Kasumi-1 (cell line): ENCODE data around the gene TMEM213.
A peak's percentile ranks its signal among the peaks of the same experiment; 100 is the strongest.

Source experiments
- DNase-seq, 2 experiments: peaks; one replicate each; lab custom pipeline; 2025; lab: John Stamatoyannopoulos, UW

TMEM213 gene

DNA sequence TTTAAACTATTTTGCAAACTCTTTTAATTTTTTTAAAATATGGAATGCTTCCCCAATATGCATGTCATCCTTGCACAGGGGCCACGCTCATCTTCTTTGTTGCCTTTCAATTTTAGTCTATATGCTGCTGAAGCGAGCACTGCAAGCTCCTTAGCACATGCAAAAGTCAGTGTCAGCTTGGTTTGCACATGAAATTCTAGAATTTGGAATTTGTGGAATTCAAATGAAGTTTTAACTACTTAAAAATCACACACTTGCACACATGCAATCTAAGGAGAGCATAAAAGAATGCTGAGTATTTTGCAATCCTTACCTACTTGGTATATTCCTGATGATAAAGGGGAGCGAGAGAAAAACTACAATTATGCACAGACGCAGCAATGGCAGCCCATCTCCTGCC is 78.5 kb downstream of the TMEM213 start:
- no peak for DNase-seq

DNA sequence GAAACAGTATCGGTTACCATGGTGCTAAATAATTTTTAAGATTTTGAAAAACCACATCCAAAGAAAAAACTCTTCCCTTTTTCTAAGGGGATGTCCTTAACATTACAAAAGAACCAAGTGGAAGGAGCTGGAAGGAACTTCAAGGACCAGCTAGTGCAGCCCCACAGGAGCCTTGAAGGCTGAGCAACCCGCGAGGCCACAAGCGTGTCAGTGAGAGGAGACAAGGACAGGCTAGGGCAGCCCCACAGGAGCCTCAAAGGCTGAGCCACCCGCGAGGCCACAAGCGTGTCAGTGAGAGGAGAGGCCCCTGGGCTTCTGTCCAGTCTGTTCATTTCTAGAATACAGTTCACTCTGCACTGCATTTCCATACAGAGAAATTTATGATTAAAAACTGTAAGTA is 80.3 kb downstream of the TMEM213 start:
- DNase-seq = no peak

DNA sequence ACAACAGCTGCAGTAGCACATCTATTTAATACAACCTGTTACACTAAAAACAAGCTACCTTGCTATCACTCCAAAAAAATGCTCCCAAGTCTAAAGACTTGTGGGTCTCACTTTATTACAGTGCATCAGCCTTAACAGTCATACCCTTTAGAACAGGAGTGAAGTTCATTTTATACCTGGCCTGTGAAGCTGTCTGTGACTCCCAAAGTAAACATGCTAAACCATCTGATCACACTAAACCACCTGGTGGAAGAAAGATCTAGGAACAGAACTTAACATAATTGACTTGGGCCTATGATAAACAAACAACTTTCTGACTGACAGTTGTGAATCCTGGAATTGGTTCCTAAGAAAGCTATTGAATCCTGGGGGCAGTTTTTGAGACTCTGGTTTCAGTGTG is 81.1 kb downstream of the TMEM213 start:
- no peak for DNase-seq

DNA sequence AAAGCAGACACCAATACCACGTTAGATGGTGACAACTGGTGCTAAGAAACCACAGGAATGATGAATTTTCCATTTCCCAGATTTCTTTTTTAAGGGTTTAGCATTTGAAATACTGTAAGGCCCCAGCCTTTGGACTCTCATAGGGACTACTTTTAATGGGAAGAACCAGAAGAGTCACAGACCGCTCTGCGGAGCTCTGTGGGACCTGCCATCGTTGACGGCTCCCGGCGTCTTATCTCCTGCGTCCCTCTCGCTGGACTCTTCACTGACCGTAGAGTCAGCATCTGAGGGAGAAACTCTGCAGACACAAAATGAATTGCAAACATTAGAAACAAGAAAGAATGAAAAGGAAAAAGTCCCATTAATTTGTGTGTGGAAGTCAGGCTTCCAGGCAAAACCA is 81.6 kb downstream of the TMEM213 start:
- no peak for DNase-seq

DNA sequence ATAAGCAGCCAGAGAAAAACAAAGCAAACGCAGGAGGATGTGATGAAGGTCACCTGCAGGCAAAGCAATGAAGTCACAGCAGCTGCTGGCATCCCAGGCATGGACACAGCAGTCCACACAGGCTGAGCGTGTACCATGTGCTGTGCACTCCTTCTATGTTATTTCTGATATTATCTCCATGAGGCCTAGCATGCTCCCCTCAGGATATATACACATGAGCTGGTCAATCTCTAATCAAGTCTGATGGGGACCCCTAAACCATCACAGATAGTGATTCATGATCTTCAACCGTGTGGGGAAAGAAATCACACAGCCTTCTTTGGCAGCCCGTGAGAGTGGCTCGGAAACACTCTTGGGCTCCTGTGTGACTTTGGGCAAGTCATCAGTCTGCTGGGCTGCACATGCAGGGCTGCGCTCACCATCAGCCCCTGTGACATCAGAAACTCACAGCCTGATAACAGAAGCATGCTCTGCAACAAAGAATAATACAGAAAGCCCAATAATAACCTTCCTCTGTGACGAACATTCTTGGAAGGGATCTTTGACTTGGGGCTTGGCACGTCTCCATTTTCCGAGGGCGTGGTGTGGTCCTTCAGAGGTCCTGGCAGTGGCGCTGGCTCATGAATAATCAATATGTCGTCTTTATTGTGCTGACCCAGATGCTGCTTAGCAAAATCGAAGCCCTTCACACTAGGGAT is 83.2 kb downstream of the TMEM213 start:
- DNase-seq = no peak

DNA sequence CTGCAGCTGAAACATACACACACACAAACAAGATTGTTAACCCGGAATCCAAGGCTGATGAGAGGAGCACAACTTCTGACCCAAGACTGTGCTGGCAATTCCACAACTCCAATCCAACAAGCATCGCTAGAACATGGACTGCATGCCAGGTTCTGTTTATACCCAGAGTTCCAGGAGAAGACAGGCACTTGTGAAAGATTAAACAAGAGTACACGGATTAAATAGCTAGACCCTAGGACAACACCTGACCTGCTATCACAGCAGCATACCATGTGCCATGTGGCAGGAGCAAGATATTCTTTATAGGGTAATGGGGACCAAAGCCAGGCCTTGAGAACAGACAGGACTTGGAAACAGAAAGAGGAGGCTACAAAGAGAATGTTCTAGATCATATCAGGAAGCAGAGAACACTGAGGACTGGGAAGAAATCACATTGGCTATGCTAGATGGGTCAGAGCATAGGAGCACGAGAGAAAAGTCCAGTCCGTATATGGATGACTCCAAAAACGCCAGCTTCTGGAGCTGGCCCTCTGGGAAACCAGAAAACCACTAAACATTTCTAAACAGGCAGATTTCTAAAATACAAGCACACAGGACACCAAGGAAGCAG is 83.9 kb downstream of the TMEM213 start:
- DNase-seq = no peak

DNA sequence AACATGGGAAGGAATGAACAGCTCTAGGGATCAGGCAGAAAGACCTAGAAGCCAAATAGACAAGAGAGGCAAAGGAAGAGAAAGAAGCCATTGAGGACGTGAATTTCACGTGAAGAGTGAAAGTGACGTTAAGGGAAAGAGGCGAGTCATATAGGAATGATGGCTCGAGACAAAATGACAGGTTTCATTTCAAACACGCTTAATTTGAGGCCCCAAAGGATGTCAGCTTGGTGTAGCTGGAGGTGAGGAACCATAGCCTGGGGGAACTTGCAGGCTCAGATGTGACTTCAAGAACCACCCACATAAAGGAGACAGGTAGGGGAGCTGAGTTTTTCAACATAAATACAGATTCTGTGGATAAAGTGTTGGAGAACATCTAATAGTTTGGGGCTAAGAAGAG is 84.5 kb downstream of the TMEM213 start:
- DNase-seq = no peak

DNA sequence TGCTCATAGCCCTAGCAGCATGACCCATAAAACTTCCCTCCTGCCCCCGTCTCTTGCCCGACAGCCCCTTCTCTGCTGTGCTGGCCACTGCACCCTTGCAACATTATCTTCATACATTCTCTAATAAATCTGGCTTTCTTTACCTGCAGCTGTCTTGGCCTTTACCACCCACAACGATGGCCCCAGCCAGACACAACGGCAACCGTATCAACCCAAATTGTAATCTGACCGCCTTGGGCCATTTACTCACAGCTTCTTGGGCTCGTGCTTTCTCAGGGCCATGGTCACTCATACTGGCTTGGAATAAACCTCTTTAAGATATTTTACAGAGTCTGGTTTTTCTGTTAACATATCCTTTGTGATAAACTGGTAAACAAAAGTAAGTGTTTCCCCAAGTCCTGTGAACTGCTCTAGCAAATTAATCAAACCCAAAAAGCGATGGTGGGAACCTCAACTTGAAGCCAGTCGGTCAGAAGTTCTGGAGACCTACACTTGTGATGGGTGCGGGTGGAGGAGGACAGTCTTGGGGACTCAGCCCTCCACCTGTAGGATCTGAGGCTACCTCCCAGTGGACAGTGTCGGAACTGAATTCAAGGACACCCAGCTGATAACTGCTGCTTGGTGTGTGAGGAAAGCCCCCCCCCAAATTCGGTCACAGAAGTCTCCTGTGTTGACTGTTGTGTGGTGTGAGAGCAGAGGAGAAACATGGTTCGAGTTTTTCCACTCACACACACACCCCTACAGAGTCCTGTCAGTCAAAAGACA is 87.8 kb downstream of the TMEM213 start:
- no peak for DNase-seq

DNA sequence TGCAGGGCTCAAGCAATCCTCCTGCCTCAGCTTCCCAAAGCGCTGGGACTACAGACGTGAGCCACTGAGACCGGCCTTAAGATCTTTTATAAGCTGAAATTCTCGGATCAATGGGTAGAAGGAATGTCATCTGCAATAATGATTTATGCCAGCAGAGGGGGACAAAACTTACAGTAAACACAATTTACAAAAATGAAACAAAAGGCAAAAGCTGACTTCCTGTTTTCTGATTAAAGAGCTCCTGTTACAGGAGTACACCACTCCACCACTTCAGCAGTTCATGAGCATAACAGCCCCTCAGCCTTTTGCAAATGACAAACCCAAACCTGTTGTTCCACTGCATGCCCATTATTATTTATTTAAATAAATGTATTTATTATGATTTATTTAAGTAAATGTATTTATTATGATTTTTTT is 88.7 kb downstream of the TMEM213 start:
- peak; percentile 92 to 97 for DNase-seq

DNA sequence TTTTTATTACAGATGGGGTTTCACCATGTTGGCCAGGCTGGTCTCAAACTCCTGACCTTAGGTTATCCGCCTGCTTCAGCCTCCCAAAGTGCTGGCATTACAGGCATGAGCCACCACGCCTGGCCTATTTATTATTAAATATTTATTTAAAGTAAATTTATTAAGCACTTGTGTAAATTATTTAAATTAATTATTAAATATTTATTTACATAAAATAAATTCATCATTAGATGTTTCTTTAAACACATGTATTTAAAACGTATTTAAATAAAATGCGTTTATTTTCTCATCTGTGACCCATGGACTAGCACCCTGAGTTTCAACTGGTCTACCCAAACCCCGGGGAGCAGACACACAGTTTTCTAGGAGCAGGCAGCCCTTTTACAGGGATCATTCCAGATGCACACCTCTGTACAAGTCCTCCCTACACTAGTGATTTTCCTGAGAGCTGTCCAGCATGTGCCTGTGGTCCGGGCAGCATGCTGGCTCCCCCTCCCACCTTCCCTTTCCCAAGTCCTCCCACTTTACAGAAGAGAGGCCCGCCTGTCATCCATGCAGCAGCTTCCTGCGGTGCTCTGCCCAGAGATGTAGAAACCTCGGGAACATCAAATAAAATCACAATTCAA is 89.4 kb downstream of the TMEM213 start:
- no peak for DNase-seq
